H7 (cell line): ENCODE data around the gene MYOM1. TPM values are rescaled to one million over a fixed set of nuclear protein-coding genes. Genes with fewer than 3 reads are reported as not detected.
"Not testable (repeated sequence)": the region's sequence is repeated elsewhere in the genome, so short reads cannot be mapped to it uniquely, and the experiment has no call there.

Source experiments
- DNase-seq: peaks from one replicate; pipeline ENCODE4 v3.0.0; 2012
- H3K27me3 ChIP-seq: 2 replicates; pipeline ENCODE4 v1.6.0; 2011; ENCODE audit warnings: mild to moderate bottlenecking, low read length; ENCODE audit not compliant: control insufficient read depth, insufficient read depth
- H3K36me3 ChIP-seq: replicated peaks from 2 replicates; pipeline ENCODE4 v1.5.1; 2011; ENCODE audit warnings: low read length; ENCODE audit not compliant: control insufficient read depth, insufficient read depth
- H3K4me3 ChIP-seq: 2 replicates; pipeline ENCODE4 v1.5.1; 2011; ENCODE audit warnings: low read depth, mild to moderate bottlenecking, control low read depth, low read length, moderate library complexity; ENCODE audit not compliant: insufficient read depth
- total RNA-seq: library from RNA; depleted of rRNA; stranded (reverse); fragments of >200 nt; shearing (Covaris generic); gene quantifications from 2 replicates; pipeline ENCODE4 v1.2.3, GENCODE V29; 2014

Gene MYOM1
- total RNA-seq, 1 experiment from 2014 or later, result 0.14 TPM

- DNase-seq, result no peak
- no peak overlapping the region for H3K4me3 ChIP-seq
Observed at GRCh38 chr18:3044931-3045698, 174.7 kb downstream of the MYOM1 start.

GRCh38 chr18:3042379-3042778 is 177.4 kb downstream of the MYOM1 start:
- no peaks in the 10 kb centered on the region for H3K27me3 ChIP-seq
- DNase-seq, result no peak
- H3K4me3 ChIP-seq, result no peak overlapping the region
- no peaks in the 10 kb centered on the region for H3K36me3 ChIP-seq

More at GRCh38 chr18:3044931-3045698, 174.7 kb downstream of the MYOM1 start:
- H3K36me3 ChIP-seq, result no peaks in the 10 kb centered on the region
- H3K27me3 ChIP-seq, result no peaks in the 10 kb centered on the region

GRCh38 chr18:3041843-3042242 is 177.9 kb downstream of the MYOM1 start:
- Histone ChIP-seq H3K36me3 (no peaks in the 10 kb centered on the region), H3K27me3 (no peaks in the 10 kb centered on the region), H3K4me3 (no peak overlapping the region)
- DNase-seq, result no peak

GRCh38 chr18:3040881-3041280 is 178.9 kb downstream of the MYOM1 start:
- Histone ChIP-seq H3K4me3 (no peak overlapping the region), H3K27me3 (no peaks in the 10 kb centered on the region), H3K36me3 (no peaks in the 10 kb centered on the region)
- no peak for DNase-seq

- Histone ChIP-seq H3K27me3 (no peaks in the 10 kb centered on the region), H3K36me3 (no peaks in the 10 kb centered on the region), H3K4me3 (no peak overlapping the region)
- no peak for DNase-seq
Observed at GRCh38 chr18:3040173-3040572, 179.6 kb downstream of the MYOM1 start.

GRCh38 chr18:3037423-3037915 is 182.3 kb downstream of the MYOM1 start:
- no peaks in the 10 kb centered on the region for H3K36me3 ChIP-seq
- DNase-seq, result no peak
- H3K27me3 ChIP-seq, result no peaks in the 10 kb centered on the region
- H3K4me3 ChIP-seq, result no peak overlapping the region

- H3K36me3 ChIP-seq, result no peaks in the 10 kb centered on the region
- H3K4me3 ChIP-seq, result no peak overlapping the region
- no peaks in the 10 kb centered on the region for H3K27me3 ChIP-seq
- no peak for DNase-seq
Observed at GRCh38 chr18:3036108-3036507, 183.7 kb downstream of the MYOM1 start.

GRCh38 chr18:3035635-3036034 is 184.1 kb downstream of the MYOM1 start:
- Histone ChIP-seq H3K27me3 (no peaks in the 10 kb centered on the region), H3K4me3 (no peak overlapping the region), H3K36me3 (no peaks in the 10 kb centered on the region)
- no peak for DNase-seq

- Histone ChIP-seq H3K36me3 (no peaks in the 10 kb centered on the region), H3K27me3 (no peaks in the 10 kb centered on the region), H3K4me3 (no peak overlapping the region)
- DNase-seq, result no peak
Observed at GRCh38 chr18:3032721-3033120, 187.0 kb downstream of the MYOM1 start.

GRCh38 chr18:3029215-3029952 is 190.4 kb downstream of the MYOM1 start:
- no peak overlapping the region for H3K4me3 ChIP-seq
- DNase-seq, result no peak
- no peaks in the 10 kb centered on the region for H3K27me3 ChIP-seq
- no peaks in the 10 kb centered on the region for H3K36me3 ChIP-seq

GRCh38 chr18:3028115-3028514 is 191.7 kb downstream of the MYOM1 start:
- not testable (repeated sequence) for H3K27me3 ChIP-seq, DNase-seq, H3K4me3 ChIP-seq, H3K36me3 ChIP-seq

- no peak for DNase-seq
- Histone ChIP-seq H3K27me3 (no peaks in the 10 kb centered on the region), H3K4me3 (no peak overlapping the region), H3K36me3 (no peaks in the 10 kb centered on the region)
Observed at GRCh38 chr18:3027370-3027891, 192.3 kb downstream of the MYOM1 start.

GRCh38 chr18:3025544-3025943 is 194.2 kb downstream of the MYOM1 start:
- Histone ChIP-seq H3K36me3 (no peaks in the 10 kb centered on the region), H3K27me3 (no peaks in the 10 kb centered on the region), H3K4me3 (no peak overlapping the region)
- DNase-seq, result no peak

GRCh38 chr18:3023603-3024002 is 196.2 kb downstream of the MYOM1 start:
- H3K36me3 ChIP-seq, H3K27me3 ChIP-seq, H3K4me3 ChIP-seq, DNase-seq: not testable (repeated sequence)
